Adipocyte (in vitro differentiated cells): ENCODE data around the gene TMEM218.

Experiments used
- DNase-seq: peaks from one replicate; pipeline ENCODE4 v3.0.0-alpha.2; 2015; ENCODE audit warnings: low read depth
- H3K27me3 ChIP-seq: replicated peaks from 2 replicates; pipeline ENCODE4 v1.7.0; 2013; ENCODE audit warnings: mild to moderate bottlenecking, low read length, moderate library complexity; ENCODE audit not compliant: control insufficient read depth, insufficient read depth
- H3K36me3 ChIP-seq: 2 replicates; pipeline ENCODE4 v1.7.0; 2013; ENCODE audit warnings: low read length, mild to moderate bottlenecking, moderate library complexity; ENCODE audit not compliant: control insufficient read depth, insufficient read depth, severe bottlenecking
- H3K4me1 ChIP-seq: 2 replicates; pipeline ENCODE4 v1.7.0; 2013; ENCODE audit warnings: mild to moderate bottlenecking, low read length, moderate library complexity; ENCODE audit not compliant: control insufficient read depth, insufficient read depth
- H3K4me3 ChIP-seq: 2 replicates; pipeline ENCODE4 v1.7.0; 2013; ENCODE audit warnings: mild to moderate bottlenecking, low read length, moderate library complexity
- H3K9ac ChIP-seq: 2 replicates; pipeline ENCODE4 v1.7.0; 2013; ENCODE audit warnings: mild to moderate bottlenecking, low read length, moderate library complexity
- H3K9me3 ChIP-seq: 2 replicates; pipeline ENCODE4 v1.7.0; 2013; ENCODE audit warnings: mild to moderate bottlenecking, low read length, moderate library complexity; ENCODE audit not compliant: control insufficient read depth

The TMEM218 gene

GRCh38 chr11:125147280-125147679 is 35.9 kb upstream of the TMEM218 start:
- DNase-seq = no peak
- no peak overlapping the region for H3K4me3 ChIP-seq
- H3K36me3 ChIP-seq = no peaks in the 10 kb centered on the region
- H3K27me3 ChIP-seq = peaks cover 3% of the 10 kb centered on the region
- H3K9me3 ChIP-seq = no peaks in the 10 kb centered on the region
- H3K9ac ChIP-seq = no peak overlapping the region
- no peaks in the 10 kb centered on the region for H3K4me1 ChIP-seq

GRCh38 chr11:125146232-125146631 is 34.8 kb upstream of the TMEM218 start:
- Histone ChIP-seq H3K27me3 (peaks cover 5% of the 10 kb centered on the region), H3K9me3 (no peaks in the 10 kb centered on the region), H3K36me3 (no peaks in the 10 kb centered on the region), H3K9ac (no peak overlapping the region), H3K4me3 (no peak overlapping the region), H3K4me1 (peaks cover 6% of the 10 kb centered on the region)
- no peak for DNase-seq

GRCh38 chr11:125141686-125142535 is 30.5 kb upstream of the TMEM218 start:
- peak; percentile 72 for DNase-seq
- Histone ChIP-seq H3K36me3 (no peaks in the 10 kb centered on the region), H3K4me3 (no peak overlapping the region), H3K4me1 (peaks cover 6% of the 10 kb centered on the region), H3K27me3 (peaks cover 10% of the 10 kb centered on the region), H3K9me3 (no peaks in the 10 kb centered on the region), H3K9ac (no peak overlapping the region)

DNA sequence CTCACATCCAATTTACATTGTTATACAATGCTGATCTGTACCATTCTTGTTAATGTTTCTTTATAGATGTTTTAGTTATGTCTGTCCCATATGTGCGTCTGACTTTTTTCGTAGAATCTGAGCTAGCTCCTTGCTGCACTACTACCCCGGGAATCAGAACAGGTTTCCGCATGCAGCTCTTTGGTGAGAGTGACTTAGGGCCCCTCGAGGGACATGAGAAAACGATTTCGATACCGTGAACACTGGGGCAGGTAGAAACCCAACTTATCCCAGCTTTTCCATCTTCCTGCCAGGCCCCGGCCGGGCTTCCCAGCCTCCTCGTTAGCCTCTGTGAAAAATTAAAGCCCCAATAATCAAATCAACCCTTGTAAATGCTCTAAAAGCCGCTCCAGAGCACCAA is 29.8 kb upstream of the TMEM218 start:
- no peak overlapping the region for H3K4me3 ChIP-seq
- peaks cover 6% of the 10 kb centered on the region for H3K4me1 ChIP-seq
- no peak for DNase-seq
- H3K27me3 ChIP-seq = peaks cover 10% of the 10 kb centered on the region
- no peaks in the 10 kb centered on the region for H3K9me3 ChIP-seq
- H3K36me3 ChIP-seq = no peaks in the 10 kb centered on the region
- no peak overlapping the region for H3K9ac ChIP-seq

DNA sequence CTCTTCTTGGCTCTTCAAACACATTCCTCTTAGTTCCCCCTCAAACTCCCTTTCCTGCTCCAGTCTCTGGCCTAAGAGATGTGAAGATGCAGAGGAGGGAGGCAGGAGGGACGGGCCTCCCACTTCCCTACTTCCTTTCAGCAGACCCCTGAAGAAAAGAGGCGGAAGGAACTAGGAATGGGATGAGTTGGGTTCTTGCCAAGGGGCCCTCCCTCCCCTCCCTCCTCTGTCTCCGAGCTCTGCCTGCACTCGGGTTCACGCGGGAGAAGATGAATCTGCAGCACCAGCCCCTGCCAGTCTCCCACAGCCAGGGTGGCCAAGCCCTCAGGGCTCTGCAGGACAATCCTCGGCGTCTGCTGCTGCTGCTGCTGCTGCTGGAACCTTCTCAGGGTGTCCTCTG is 28.8 kb upstream of the TMEM218 start:
- no peaks in the 10 kb centered on the region for H3K36me3 ChIP-seq
- peaks cover 6% of the 10 kb centered on the region for H3K4me1 ChIP-seq
- no peaks in the 10 kb centered on the region for H3K9me3 ChIP-seq
- no peak overlapping the region for H3K9ac ChIP-seq
- H3K4me3 ChIP-seq = no peak overlapping the region
- no peak for DNase-seq
- H3K27me3 ChIP-seq = peaks cover 14% of the 10 kb centered on the region

GRCh38 chr11:125139778-125140177 is 28.4 kb upstream of the TMEM218 start:
- no peaks in the 10 kb centered on the region for H3K9me3 ChIP-seq
- no peak for DNase-seq

GRCh38 chr11:125138966-125139365 is 27.5 kb upstream of the TMEM218 start:
- no peaks in the 10 kb centered on the region for H3K9me3 ChIP-seq
- no peak for DNase-seq
- peaks cover 6% of the 10 kb centered on the region for H3K4me1 ChIP-seq
- H3K27me3 ChIP-seq = peaks cover 18% of the 10 kb centered on the region
- no peak overlapping the region for H3K9ac ChIP-seq
- no peak overlapping the region for H3K4me3 ChIP-seq
- no peaks in the 10 kb centered on the region for H3K36me3 ChIP-seq

More at GRCh38 chr11:125139778-125140177, 28.4 kb upstream of the TMEM218 start:
- Histone ChIP-seq H3K9ac (no peak overlapping the region), H3K4me3 (no peak overlapping the region), H3K27me3 (peaks cover 15% of the 10 kb centered on the region), H3K36me3 (no peaks in the 10 kb centered on the region), H3K4me1 (peaks cover 6% of the 10 kb centered on the region)

GRCh38 chr11:125136001-125136400 is 24.6 kb upstream of the TMEM218 start:
- H3K4me3 ChIP-seq = no peak overlapping the region
- no peaks in the 10 kb centered on the region for H3K36me3 ChIP-seq
- no peak for DNase-seq
- H3K9me3 ChIP-seq = no peaks in the 10 kb centered on the region
- H3K9ac ChIP-seq = no peak overlapping the region
- H3K27me3 ChIP-seq = peaks cover 20% of the 10 kb centered on the region
- no peaks in the 10 kb centered on the region for H3K4me1 ChIP-seq

DNA sequence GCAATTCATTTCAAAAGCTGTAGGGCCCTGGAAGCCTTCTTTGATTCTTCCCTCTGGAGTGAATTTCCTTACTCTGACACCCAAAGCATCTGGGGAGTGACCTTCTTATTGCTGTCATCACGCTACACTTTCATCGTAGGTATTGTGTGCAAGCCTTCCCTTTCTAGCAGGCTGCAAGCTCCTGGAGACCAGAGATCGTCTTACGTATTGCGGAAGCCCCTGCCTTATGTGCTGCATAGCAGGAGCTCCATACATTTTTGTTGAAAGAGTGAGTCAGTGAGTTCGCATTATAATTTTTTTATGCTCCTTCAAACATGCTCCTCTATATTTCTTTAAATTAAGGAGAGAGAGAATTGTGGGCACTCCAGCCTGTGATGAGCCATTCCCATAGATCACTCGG is 21.2 kb upstream of the TMEM218 start:
- peak; percentile 53 for DNase-seq
- Histone ChIP-seq H3K27me3 (peaks cover 15% of the 10 kb centered on the region), H3K9ac (no peak overlapping the region), H3K4me1 (peaks cover 7% of the 10 kb centered on the region), H3K36me3 (no peaks in the 10 kb centered on the region), H3K9me3 (no peaks in the 10 kb centered on the region), H3K4me3 (no peak overlapping the region)

DNA sequence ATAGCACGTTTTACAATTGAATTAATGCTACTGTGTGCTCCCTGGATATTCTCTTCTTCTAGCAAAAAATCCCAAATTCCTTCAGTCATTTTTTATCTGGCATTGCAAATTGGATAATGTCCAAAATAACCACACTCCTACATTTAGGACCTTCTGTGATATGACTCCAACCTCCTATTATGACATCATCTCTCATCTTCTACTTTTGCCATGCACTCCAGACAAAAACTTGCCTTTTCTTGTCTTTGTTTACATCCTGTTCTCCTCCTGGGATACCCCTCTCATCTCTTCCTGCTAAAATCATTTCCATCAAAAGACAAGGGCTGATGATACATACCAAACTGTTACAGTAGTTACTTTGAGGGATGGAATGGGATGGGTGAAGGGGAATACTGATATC is 20.6 kb upstream of the TMEM218 start:
- H3K4me3 ChIP-seq = no peak overlapping the region
- no peak overlapping the region for H3K9ac ChIP-seq
- peaks cover 15% of the 10 kb centered on the region for H3K27me3 ChIP-seq
- no peaks in the 10 kb centered on the region for H3K9me3 ChIP-seq
- no peak for DNase-seq
- no peaks in the 10 kb centered on the region for H3K36me3 ChIP-seq
- H3K4me1 ChIP-seq = peaks cover 7% of the 10 kb centered on the region

- no peak for DNase-seq
- H3K27me3 ChIP-seq = peaks cover 10% of the 10 kb centered on the region
- no peak overlapping the region for H3K9ac ChIP-seq
- H3K9me3 ChIP-seq = no peaks in the 10 kb centered on the region
- H3K4me3 ChIP-seq = no peak overlapping the region
- H3K4me1 ChIP-seq = peaks cover 7% of the 10 kb centered on the region
- H3K36me3 ChIP-seq = no peaks in the 10 kb centered on the region
Measured at GRCh38 chr11:125129316-125129993, 18.0 kb upstream of the TMEM218 start.
